ENCODE results near the gene UPK2. TPM values are rescaled to one million over a fixed set of nuclear protein-coding genes. Genes with fewer than 3 reads are reported as not detected.
A peak's percentile ranks its signal among the peaks of the same experiment; 100 is the strongest.

Gene UPK2
- total and polyA plus RNA-seq, 2 of the 13 experiments (the other 11 are each of a cell fraction or from before 2014, with no cell fraction given), result not detected

DNA sequence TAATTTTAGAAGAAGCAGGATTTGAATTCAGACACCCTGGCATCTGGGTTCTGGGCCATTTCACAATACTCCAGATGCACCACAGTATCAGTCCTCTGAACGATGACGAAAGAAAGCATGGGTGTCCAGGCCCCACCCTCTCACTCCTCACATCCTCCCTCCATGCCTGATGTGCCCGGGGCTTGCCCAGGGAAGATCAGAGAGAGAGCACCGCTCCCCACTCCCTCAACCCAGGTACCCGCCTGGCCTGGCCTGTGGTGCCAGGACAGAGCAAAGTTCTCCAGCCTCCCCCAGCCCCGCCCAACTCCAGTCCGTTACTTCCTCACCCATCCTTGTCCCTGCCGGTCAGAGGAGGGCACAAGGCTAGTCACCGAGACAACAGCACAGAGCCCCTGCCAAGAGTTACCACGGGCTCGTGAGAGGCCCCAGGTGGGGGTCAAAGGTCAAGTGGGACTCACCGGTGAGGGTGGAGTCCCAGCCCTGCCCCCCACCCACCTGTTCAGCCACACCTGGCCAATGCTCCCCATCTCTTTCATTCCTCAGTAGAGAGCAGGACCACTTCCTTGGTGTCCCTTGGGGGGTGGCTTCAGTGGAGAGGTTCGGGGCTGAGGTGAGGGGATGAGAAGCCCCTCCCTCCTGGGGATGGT lies 38.5 kb upstream of the UPK2 start (continued):
- TF ChIP-seq ZNF75D (CRISPR knock-in tag; IDR thresholded peaks at IDR 0.05; ENCODE audit: borderline replicate concordance) (no peak), ZNF770 (CRISPR knock-in tag; IDR thresholded peaks at IDR 0.05) (no peak), FOXC1 (CRISPR knock-in tag; IDR thresholded peaks at IDR 0.05; ENCODE audit: borderline replicate concordance) (no peak), ZNF281 (CRISPR knock-in tag; IDR thresholded peaks at IDR 0.05; ENCODE audit: borderline replicate concordance) (no peak), NONO (IDR thresholded peaks at IDR 0.05) (no peak), NONO (CRISPR knock-in tag; conservative IDR thresholded peaks at IDR 0.05) (0 out of 2 replicates have a peak, but pooled peaks have one; percentile 5), SRSF1 (optimal IDR thresholded peaks at IDR 0.05; ENCODE audit: low read depth, low read length) (no peak), TMF1 (CRISPR knock-in tag; IDR thresholded peaks at IDR 0.05; ENCODE audit: low read depth) (no peak), ZNF33A (CRISPR knock-in tag; IDR thresholded peaks at IDR 0.05; ENCODE audit: borderline replicate concordance) (no peak), ZNF841 (CRISPR knock-in tag; IDR thresholded peaks at IDR 0.05; ENCODE audit: borderline replicate concordance) (no peak), DNMT1 (CRISPR knock-in tag; IDR thresholded peaks at IDR 0.05) (no peak), ATRX (CRISPR knock-in tag; IDR thresholded peaks at IDR 0.05; ENCODE audit: borderline replicate concordance) (no peak), ZNF44 (CRISPR knock-in tag; IDR thresholded peaks at IDR 0.05) (no peak), SAFB2 (CRISPR knock-in tag; IDR thresholded peaks at IDR 0.05; ENCODE audit: borderline replicate concordance, low read depth) (no peak), SMC3 (IDR thresholded peaks at IDR 0.05; ENCODE audit: low read length) (no peak), HOMEZ (CRISPR knock-in tag; IDR thresholded peaks at IDR 0.05; ENCODE audit: low read depth) (no peak), SKI (IDR thresholded peaks at IDR 0.05; ENCODE audit: partially characterized antibody) (no peak)
- TF ChIP-seq, protein P1, sequence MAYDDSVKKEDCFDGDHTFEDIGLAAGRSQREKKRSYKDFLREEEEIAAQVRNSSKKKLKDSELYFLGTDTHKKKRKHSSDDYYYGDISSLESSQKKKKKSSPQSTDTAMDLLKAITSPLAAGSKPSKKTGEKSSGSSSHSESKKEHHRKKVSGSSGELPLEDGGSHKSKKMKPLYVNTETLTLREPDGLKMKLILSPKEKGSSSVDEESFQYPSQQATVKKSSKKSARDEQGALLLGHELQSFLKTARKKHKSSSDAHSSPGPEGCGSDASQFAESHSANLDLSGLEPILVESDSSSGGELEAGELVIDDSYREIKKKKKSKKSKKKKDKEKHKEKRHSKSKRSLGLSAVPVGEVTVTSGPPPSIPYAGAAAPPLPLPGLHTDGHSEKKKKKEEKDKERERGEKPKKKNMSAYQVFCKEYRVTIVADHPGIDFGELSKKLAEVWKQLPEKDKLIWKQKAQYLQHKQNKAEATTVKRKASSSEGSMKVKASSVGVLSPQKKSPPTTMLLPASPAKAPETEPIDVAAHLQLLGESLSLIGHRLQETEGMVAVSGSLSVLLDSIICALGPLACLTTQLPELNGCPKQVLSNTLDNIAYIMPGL (CRISPR knock-in tag; IDR thresholded peaks at IDR 0.05; ENCODE audit: borderline replicate concordance in 1 of 2, low read depth in 1 of 2), result no peak
- TF ChIP-seq, protein P2, sequence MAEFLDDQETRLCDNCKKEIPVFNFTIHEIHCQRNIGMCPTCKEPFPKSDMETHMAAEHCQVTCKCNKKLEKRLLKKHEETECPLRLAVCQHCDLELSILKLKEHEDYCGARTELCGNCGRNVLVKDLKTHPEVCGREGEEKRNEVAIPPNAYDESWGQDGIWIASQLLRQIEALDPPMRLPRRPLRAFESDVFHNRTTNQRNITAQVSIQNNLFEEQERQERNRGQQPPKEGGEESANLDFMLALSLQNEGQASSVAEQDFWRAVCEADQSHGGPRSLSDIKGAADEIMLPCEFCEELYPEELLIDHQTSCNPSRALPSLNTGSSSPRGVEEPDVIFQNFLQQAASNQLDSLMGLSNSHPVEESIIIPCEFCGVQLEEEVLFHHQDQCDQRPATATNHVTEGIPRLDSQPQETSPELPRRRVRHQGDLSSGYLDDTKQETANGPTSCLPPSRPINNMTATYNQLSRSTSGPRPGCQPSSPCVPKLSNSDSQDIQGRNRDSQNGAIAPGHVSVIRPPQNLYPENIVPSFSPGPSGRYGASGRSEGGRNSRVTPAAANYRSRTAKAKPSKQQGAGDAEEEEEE (CRISPR knock-in tag; IDR thresholded peaks at IDR 0.05; ENCODE audit: borderline replicate concordance), result no peak

Data from HepG2 (cell line).